HG03460 (cell line): ENCODE measurements around the gene SINHCAF.

Source experiments
- ATAC-seq: cut with Tn5 transposase; IDR thresholded peaks from one replicate; pipeline ENCODE4 v1.9.1; 2021; ENCODE audit not compliant: unreplicated experiment

SINHCAF gene

DNA sequence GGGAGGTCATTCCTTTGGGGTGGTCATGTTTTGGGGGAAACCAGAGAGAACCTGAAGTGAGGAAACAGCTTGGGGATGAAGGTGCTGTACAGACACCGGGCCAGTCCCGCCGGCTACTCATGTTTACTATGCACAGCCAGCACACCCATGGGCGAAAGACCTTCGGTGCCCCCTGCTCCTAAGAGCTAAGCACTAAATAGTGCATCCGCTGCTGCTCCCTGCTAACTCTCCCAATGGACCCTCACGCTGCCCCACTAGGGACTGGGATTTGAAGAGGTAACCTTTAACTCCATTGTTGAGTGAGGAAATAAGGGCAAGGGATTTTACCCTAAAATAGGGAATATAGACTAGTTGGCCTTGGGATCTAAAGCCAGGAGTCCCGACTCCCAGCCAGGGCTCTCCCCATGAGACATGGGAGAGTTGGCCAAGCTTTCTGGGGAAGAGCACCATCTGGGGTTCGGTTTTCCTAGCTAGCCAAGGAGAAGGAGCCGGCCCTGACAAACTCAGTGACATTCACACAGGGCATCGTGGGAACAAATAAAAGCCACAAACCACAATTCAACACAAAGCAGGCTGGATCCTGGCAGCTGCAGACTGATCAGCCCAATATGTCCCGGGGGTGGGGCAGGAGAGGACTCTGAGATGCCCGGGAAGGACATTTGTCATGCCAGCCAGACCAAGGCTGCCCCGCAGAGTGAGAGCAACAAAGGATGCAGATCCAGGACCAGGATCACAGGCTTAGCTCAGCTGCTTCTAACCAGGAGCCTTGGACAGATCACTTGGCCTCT lies 91.7 kb downstream of the SINHCAF start:
- ATAC-seq, result no peak

DNA sequence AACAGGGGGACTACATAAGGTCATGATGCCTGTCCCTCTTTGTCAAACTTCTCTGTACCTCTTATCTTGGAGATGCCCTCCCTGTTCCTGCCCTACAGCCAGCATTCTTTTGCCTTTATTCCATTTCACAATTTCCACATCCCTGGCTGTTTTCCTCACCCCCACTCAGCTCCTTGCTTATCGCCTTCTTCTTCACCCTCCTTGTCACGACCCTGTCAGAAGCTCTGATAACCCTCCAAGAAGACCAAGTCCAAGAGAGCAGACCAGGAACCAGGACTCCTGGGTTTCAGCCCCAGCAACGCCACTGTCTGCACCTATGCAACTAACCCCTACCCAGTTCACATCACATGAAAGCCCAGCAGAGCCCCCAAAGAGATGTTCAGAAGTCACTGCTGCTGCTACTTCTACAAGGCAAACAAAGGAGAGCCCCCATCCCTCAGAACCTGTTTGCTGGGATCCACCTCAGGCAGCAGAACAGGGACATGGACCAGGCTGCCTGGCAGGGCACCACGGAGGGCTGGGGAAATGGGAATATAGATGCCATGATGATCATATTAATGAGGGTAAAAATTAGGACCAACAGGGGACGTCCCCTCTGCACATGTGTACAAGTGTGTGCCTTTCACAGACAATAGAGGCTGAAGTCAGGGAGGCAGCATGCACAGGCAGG lies 92.8 kb downstream of the SINHCAF start:
- no peak for ATAC-seq

DNA sequence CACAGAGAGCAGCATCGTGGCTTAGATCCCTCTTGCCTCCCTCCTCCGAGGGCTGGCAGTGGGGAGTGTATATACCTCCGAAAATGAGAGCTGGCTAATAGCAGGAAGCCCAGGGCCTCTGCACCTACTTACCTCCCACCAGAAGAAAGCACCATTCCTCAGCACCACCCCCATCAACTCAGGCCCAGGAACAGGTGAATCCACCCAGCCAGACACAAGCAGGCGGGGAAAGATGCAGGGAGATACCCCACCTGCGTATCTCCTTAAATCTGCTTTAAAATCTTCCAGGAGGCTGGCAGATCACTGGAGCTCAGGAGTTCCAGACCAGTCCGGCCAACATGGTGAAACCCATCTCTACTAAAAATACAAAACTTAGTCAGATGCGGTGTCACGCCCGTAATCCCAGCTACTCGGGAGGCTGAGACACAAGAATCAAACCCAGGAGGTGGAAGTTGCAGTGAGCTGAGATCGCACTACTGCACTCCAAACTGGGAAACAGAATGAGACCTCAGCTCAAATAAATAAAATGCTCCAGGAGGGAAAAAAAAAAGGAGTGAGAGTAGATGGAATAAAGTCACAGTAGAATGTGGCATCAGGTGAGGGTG lies 93.5 kb downstream of the SINHCAF start:
- no peak for ATAC-seq

DNA sequence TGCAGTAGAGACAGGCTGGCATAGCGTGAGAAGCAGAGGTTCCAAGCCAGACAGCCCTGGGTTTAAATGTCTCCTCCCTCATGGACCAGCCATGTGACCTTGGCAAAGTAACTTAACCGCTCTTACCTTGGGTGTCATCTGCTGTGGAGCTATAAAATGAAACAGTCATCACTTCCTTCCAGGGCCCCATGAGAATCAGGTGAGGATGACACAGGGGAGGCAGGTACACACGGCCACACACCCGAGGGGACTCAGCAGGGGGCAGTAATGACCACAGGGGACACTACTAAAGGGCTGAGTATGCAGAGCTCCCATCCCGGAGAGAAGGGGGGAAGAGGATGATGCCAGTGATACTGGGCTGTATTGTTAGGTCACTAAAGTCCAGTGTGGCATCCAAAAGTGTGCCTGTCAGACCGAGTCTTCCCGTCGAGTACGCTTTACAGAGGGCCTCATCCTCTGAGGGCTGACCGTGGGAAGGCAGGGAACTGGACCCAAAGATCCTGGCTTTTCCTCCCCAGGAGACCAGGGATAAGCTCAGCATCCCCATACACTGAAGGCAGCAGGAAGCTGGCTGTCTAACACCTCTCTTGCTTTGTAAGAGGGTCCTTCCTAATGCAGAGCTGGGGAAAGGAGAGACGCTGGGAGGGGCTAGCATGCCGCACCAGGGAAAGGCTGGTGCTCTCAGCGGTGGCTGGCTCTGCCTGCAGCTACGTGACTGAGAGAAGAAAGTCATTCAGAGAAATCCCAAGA lies 94.2 kb downstream of the SINHCAF start:
- ATAC-seq, result no peak
